SH-SY5Y (cell line): ENCODE data around the gene ABCC4.

Source experiments
- GATA2 ChIP-seq: IDR thresholded peaks from 2 replicates; pipeline ENCODE4 v1.6.1; 2011; ENCODE audit warnings: mild to moderate bottlenecking, low read depth, low read length
- GATA3 ChIP-seq: IDR thresholded peaks from 2 replicates; pipeline ENCODE4 v1.6.1; 2011; ENCODE audit warnings: low read depth, mild to moderate bottlenecking, low read length, moderate library complexity

DNA sequence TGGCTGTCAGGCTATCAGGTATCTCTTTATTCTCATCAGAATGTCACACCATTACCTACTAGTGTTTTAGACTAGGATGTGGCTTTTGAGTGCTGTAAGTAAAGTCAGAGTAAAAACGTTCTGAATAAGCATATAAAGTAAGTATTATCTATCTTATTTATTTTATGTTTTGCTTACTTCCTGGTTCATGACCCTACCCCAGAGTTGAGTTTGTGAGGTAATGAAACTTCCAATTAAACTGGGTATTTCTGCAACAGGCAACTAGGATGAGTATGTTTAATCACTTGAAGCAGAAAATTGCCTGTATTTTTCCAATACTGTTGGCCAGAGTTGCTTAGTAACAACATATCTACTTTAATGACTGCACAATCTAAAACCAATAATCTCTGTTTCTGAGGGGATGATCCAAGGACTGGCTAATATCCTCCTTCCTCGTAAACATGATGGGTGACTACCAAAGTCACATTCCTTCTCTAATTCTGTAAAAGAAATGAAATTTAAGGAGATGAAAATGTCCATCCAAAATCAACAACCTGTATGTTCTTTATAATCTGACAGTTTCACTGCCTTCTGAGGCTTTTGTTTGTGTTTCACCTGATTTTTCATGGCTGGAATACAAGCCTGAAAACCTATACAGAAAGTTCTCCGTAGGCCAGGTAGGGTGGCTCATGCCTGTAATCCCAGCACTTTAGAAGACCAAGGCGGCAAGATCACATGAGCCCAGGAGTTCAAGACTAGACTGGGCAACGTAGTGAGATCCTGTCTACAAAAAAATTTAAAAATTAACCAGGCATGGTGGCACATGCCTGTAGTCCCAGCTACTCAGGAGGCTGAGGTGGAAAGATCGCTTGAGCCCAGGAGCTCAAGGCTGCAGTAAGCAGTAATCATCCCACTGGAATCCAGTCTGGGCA, 83.1 kb downstream of the ABCC4 start:
- TF ChIP-seq GATA2 (no peak), GATA3 (no peak)
